Heart right ventricle (tissue), 16 donors: ENCODE results near the gene TMTC1. TPM values are rescaled to one million over a fixed set of nuclear protein-coding genes. Genes with fewer than 3 reads are reported as not detected.

Experiments
- ATAC-seq, 8 donors: fragments of 200-7000 bp; cut with Tn5 transposase; one replicate each; pipeline ENCODE4 v1.9.1; 2020; ENCODE audit warnings: mild to moderate bottlenecking in 8 of 8, moderate library complexity in 8 of 8, moderate number of reproducible peaks in 1 of 8
- DNase-seq, 2 donors: peaks; one replicate each; pipeline ENCODE4 v3.0.0-alpha.2; 2020
- H3K27ac ChIP-seq, 10 donors: fragments of 200-600 bp; sonication (generic) in 2 of 10; one replicate each; pipeline versions ENCODE4 v1.5.0 to v1.8.0; 2020 to 2022; ENCODE audit warnings: mild to moderate bottlenecking in 3 of 10
- H3K27me3 ChIP-seq, 7 donors: fragments of 200-600 bp; one replicate each; pipeline ENCODE4 v1.8.0; 2021 to 2022; ENCODE audit warnings: mild to moderate bottlenecking in 2 of 7
- H3K36me3 ChIP-seq, 9 donors: fragments of 200-600 bp; sonication (generic) in 1 of 9; one replicate each; pipeline versions ENCODE4 v1.5.0 to v1.8.0; 2020 to 2022; ENCODE audit warnings: mild to moderate bottlenecking in 2 of 9
- H3K4me1 ChIP-seq, 9 donors: fragments of 200-600 bp; sonication (generic) in 1 of 9; one replicate each; pipeline versions ENCODE4 v1.5.0 to v1.8.0; 2020 to 2022; ENCODE audit warnings: mild to moderate bottlenecking in 4 of 9
- H3K4me3 ChIP-seq, 10 donors: fragments of 200-600 bp; sonication (generic) in 2 of 10; one replicate each; pipeline versions ENCODE4 v1.5.0 to v1.8.0; 2020 to 2022; ENCODE audit warnings: mild to moderate bottlenecking in 7 of 10, moderate library complexity in 2 of 10
- H3K9me3 ChIP-seq, 11 donors: fragments of 200-600 bp in 10 of 11; sonication (generic) in 2 of 11; one replicate each; pipeline versions ENCODE4 v1.5.0 to v1.8.0; 2013 to 2022; ENCODE audit warnings: mild to moderate bottlenecking in 2 of 11, control low read depth in 1 of 11, moderate library complexity in 1 of 11
- CTCF ChIP-seq, 9 donors: fragments of 200-600 bp; sonication (generic) in 2 of 9; IDR thresholded peaks; one replicate each; pipeline versions ENCODE4 v1.5.0 to v1.8.0; 2021 to 2022; ENCODE audit warnings: antibody characterized with exemption in 9 of 9, mild to moderate bottlenecking in 5 of 9, moderate library complexity in 1 of 9
- WGBS, 2 donors: extraction: QIAGEN DNeasy Blood & Tissue Kit; methylation state at CpG; one replicate each; pipeline ENCODE4 v1.1.7; 2013; ENCODE audit warnings: inconsistent platforms in 1 of 2; 5-methylcytosine and 5-hydroxymethylcytosine counted together
- intact Hi-C, 10 donors: fragments of 100-400 bp; cut with DNase I; formaldehyde crosslinking; loops; one replicate each; pipeline versions ENCODE4 v1.11.1 to v1.14.2; 2022
- polyA plus RNA-seq, 2 donors: library from polyadenylated mRNA; stranded (reverse); fragments of 200-250 nt; gene quantifications; one replicate each; pipeline ENCODE4 v1.2.3, GENCODE V29; 2013
- total RNA-seq, 10 donors: library from RNA; stranded (reverse); fragmentation: NEBNext Ultra II Directional in 3 of 10; extraction: Animal tissue kit (Norgen Biotek cat#: 25700) in 3 of 10; gene quantifications; one replicate each; pipeline versions ENCODE4 v1.2.1 to v1.2.4, GENCODE V29; 2021 to 2023
- donor health status: Arrhythmogenic right ventricular cardiomyopathy.
- donor health status: ischemic (EF 13 %, LVEDD 7.1; RV severe dilation, severe dysfunction).
- donor health status: healthy with polysubstance abuse.
- donor health status: DM: no; HTN: yes; CAD: no.
- donor health status: DM: no; HTN: no; CAD: no.
- donor health status: ischemic (EF 25% LVEDD 6.9; RV normal size, moderate dysfunction).
- donor health status: ischemic (EF 25% LVEDD 5.7; RV mildly dilated, moderate dysfunction).
- donor health status: healthy.
- donor health status: DM: yes; HTN: yes; CAD: no.
- donor health status: Ischemic cardiomyopathy.
- donor health status: ischemic (EF 35%, LVEDD 5.7; RV mildly dilated, moderate dysfunction).
- donor health status: nonischemic (EF 11% LVEDD 7.7; RV severe dilation, severe dysfunction).
- donor health status: DM: yes; HTN: yes; CAD: no.
- donor health status: PGD.
- donor health status: ischemic (EF 29% LVEDD 5.4; RV normal size, mild dysfunction).
- donor health status: nonischemic (EF 23%, LVEDD 6.1; RV moderate dilation, normal function).

The TMTC1 gene
- total and polyA plus RNA-seq, 12 donors: 9.6 to 54.2 (median 22.9) TPM

GRCh38 chr12:29528161-29528560, 255.6 kb downstream of the TMTC1 start:
- Histone ChIP-seq H3K27ac (no peak overlapping the region), H3K9me3 (no peaks in the 10 kb centered on the region), H3K36me3 (peaks cover 0 to 18% (median 0%) of the 10 kb centered on the region in 9 donors), H3K4me3 (no peak overlapping the region), H3K27me3 (no peaks in the 10 kb centered on the region), H3K4me1 (peaks cover 0 to 12% (median 0%) of the 10 kb centered on the region in 9 donors)
- no peak for DNase-seq
- WGBS, 2 donors: 42 to 49% methylated on average over 4 of the region's 4 CpGs
- ATAC-seq: peak in 4 of 8 donors; percentile 35 to 63 (median 52)
- intact Hi-C loops: loop anchor here in 5 of 10 donors (10.0 kb wide), 5 partner anchors 357 to 1287 kb away; no protein-coding TSS in a partner anchor
- TF ChIP-seq CTCF (IDR thresholded peaks at IDR 0.05): no peak

GRCh38 chr12:29521951-29522350, 261.8 kb downstream of the TMTC1 start:
- H3K9me3 ChIP-seq: no peaks in the 10 kb centered on the region
- no peak overlapping the region for H3K27ac ChIP-seq
- 61 to 74% methylated on average over 2 of the region's 2 CpGs for WGBS, 2 donors
- no peak for TF ChIP-seq CTCF (IDR thresholded peaks at IDR 0.05)
- DNase-seq (no peak), ATAC-seq (no peak)
- H3K4me1 ChIP-seq: peaks cover 0 to 7% (median 0%) of the 10 kb centered on the region in 9 donors
- intact Hi-C loops: loop anchor here in 5 of 10 donors (5.0 to 10.0 kb wide), 6 partner anchors 363 to 1293 kb away; no protein-coding TSS in a partner anchor
- H3K36me3 ChIP-seq: peaks cover 0 to 38% (median 5%) of the 10 kb centered on the region in 9 donors
- no peak overlapping the region for H3K4me3 ChIP-seq
- no peaks in the 10 kb centered on the region for H3K27me3 ChIP-seq

GRCh38 chr12:29519585-29520182, 264.1 kb downstream of the TMTC1 start:
- intact Hi-C loops: loop anchor here in 7 of 10 donors (5.0 to 10.0 kb wide), 6 partner anchors 365 to 1295 kb away; no protein-coding TSS in a partner anchor
- Histone ChIP-seq H3K27ac (no peak overlapping the region), H3K9me3 (no peaks in the 10 kb centered on the region), H3K4me3 (no peak overlapping the region), H3K27me3 (no peaks in the 10 kb centered on the region), H3K36me3 (peaks cover 0 to 56% (median 10%) of the 10 kb centered on the region in 9 donors), H3K4me1 (peaks cover 0 to 7% (median 0%) of the 10 kb centered on the region in 9 donors)
- peak; percentile 43 to 76 (median 67) for TF ChIP-seq CTCF (IDR thresholded peaks at IDR 0.05)
- DNase-seq: peak in 1 of 2 donors; percentile 18
- peak in 1 of 8 donors; percentile 29 for ATAC-seq

- TF ChIP-seq CTCF (IDR thresholded peaks at IDR 0.05): no peak
- no peak overlapping the region for H3K27ac ChIP-seq
- no peak overlapping the region for H3K4me3 ChIP-seq
- intact Hi-C loops: loop anchor here in 5 of 10 donors (10.0 kb wide), 3 partner anchors 766 to 1286 kb away; no protein-coding TSS in a partner anchor
- DNase-seq (no peak), ATAC-seq (no peak)
- peaks cover 0 to 69% (median 10%) of the 10 kb centered on the region in 9 donors for H3K36me3 ChIP-seq
- WGBS, 2 donors: 87 to 89% methylated on average over 2 of the region's 2 CpGs
- no peaks in the 10 kb centered on the region for H3K27me3 ChIP-seq
- H3K4me1 ChIP-seq: peaks cover 0 to 7% (median 0%) of the 10 kb centered on the region in 9 donors
- no peaks in the 10 kb centered on the region for H3K9me3 ChIP-seq
Measured at GRCh38 chr12:29518407-29518806, 265.3 kb downstream of the TMTC1 start.
